ENCODE results near the gene CLASP1.
"Not testable (repeated sequence)": the region's sequence is repeated elsewhere in the genome, so short reads cannot be mapped to it uniquely, and the experiment has no call there.

DNA sequence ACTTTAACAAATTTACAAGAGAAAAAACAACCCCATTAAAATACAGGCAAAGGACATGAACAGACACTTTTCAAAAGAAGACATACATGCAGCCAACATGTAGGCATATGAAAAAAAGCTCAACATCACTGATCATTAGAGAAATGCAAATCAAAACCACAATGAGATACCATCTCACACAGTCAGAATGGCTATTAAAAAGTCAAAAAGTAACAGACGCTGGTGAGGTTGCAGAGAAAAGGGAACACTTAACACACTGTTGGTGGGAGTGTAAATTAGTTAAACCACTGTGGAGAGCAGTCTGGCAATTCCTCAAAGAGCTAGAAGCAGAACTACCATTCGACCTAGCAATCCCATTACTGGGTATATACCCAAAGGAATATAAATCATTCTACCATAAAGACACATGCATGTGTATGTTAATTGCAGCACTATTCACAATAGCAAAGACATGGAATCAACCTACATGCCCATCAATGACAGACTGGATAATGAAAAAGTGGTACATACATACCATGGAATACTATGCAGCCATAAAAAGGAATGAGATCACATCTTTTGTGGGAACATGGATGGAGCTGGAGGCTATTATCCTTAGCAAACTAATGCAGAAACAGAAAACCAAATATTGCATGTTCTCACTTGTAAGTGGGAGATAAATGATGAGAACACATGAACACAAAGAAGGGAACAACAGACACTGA is 96.6 kb downstream of the CLASP1 start:
- TF ChIP-seq POLR2AphosphoS5, POLR2A, TAF1, SPI1 (IDR thresholded peaks at IDR 0.05; ENCODE audit: low read depth, low read length): not testable (repeated sequence)

Data from GM12891 (cell line).